Activated naive CD8-positive, alpha-beta T cell treated with anti-CD3 and anti-CD28 coated beads for 36 hours (primary cell): Measurements from ENCODE around the gene MPRIP. TPM values are rescaled to one million over a fixed set of nuclear protein-coding genes. Genes with fewer than 3 reads are reported as not detected.

ENCODE experiments used
- DNase-seq: peaks from one replicate; pipeline ENCODE4 v3.0.0; 2021
- H3K27ac Mint-ChIP-seq: one replicate; pipeline ENCODE4 v1.8.0; 2022; ENCODE audit warnings: mild to moderate bottlenecking, moderate library complexity, mixed read lengths
- H3K27me3 Mint-ChIP-seq: one replicate; pipeline ENCODE4 v1.8.0; 2022; ENCODE audit warnings: mild to moderate bottlenecking, mixed read lengths
- H3K36me3 Mint-ChIP-seq: one replicate; pipeline ENCODE4 v1.8.0; 2021; ENCODE audit warnings: mild to moderate bottlenecking, mixed read lengths
- H3K4me1 Mint-ChIP-seq: one replicate; pipeline ENCODE4 v1.8.0; 2021; ENCODE audit warnings: mixed read lengths
- H3K4me3 Mint-ChIP-seq: one replicate; pipeline ENCODE4 v1.8.0; 2022; ENCODE audit warnings: mild to moderate bottlenecking, moderate library complexity, mixed read lengths
- H3K9me3 Mint-ChIP-seq: one replicate; pipeline ENCODE4 v1.8.0; 2022; ENCODE audit warnings: mixed read lengths
- total RNA-seq, 2 experiments: library from RNA; stranded (reverse); gene quantifications; one replicate each; pipeline ENCODE4 v1.2.3, GENCODE V29; 2021

Gene MPRIP
- total RNA-seq, 2 experiments from 2014 or later = 130 to 143 TPM

DNA sequence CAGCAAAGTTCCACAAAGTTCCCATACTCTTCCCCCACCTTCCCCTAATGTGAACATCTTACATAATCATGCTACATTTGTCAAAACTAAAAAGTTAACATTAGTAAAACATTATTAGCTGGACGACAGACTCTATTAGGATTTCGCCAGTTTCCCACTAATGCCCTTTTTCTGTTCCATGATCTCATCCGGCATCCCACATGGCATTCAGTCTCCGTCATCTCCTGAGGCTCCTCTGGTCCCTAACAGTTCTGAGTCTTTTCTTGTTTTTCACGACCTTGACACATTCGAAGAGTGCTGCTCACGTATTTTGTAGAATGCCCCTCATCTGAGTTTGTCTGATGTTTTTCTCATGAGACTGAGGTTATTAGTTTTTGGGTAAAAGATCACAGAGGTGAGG is 8.8 kb upstream of the MPRIP start:
- H3K27me3 Mint-ChIP-seq = no peaks in the 10 kb centered on the region
- DNase-seq = no peak
- H3K9me3 Mint-ChIP-seq = no peaks in the 10 kb centered on the region
- H3K4me1 Mint-ChIP-seq = no peaks in the 10 kb centered on the region
- H3K4me3 Mint-ChIP-seq = no peak overlapping the region
- no peak overlapping the region for H3K27ac Mint-ChIP-seq
- H3K36me3 Mint-ChIP-seq = no peaks in the 10 kb centered on the region

- H3K27me3 Mint-ChIP-seq = no peaks in the 10 kb centered on the region
- H3K27ac Mint-ChIP-seq = no peak overlapping the region
- DNase-seq = no peak
- H3K9me3 Mint-ChIP-seq = no peaks in the 10 kb centered on the region
- H3K36me3 Mint-ChIP-seq = no peaks in the 10 kb centered on the region
- H3K4me1 Mint-ChIP-seq = no peaks in the 10 kb centered on the region
- no peak overlapping the region for H3K4me3 Mint-ChIP-seq
Observed at GRCh38 chr17:17034026-17034425, 8.2 kb upstream of the MPRIP start.

DNA sequence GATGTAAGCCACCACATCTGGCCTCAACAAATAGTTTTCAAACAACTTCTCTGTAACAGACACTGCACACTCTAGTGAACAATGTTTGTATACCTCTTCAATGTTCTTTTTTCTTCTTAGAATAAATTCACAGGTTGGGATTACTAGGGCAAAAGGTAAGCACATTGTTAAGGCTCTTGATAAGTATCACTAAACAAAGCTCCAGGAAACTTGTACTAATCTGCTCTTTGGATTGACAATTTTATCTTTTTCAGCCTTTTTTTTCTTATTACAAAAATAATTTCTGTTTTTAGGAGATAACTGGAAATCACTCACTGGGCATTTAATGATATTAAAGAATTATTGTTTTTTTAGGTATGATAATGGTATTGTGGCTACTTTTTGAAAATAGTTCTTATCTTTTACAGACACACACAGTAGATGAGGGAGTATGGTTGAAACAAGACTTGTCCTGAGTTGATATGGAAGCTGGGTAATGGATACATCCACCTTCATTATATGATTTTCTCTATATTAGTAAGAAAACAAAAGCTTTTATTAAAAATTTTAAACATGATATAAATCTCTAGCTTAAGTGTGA is 7.7 kb upstream of the MPRIP start:
- Mint-ChIP-seq H3K4me3 (no peak overlapping the region), H3K4me1 (no peaks in the 10 kb centered on the region), H3K36me3 (no peaks in the 10 kb centered on the region), H3K9me3 (no peaks in the 10 kb centered on the region), H3K27ac (no peak overlapping the region), H3K27me3 (no peaks in the 10 kb centered on the region)
- DNase-seq = no peak

DNA sequence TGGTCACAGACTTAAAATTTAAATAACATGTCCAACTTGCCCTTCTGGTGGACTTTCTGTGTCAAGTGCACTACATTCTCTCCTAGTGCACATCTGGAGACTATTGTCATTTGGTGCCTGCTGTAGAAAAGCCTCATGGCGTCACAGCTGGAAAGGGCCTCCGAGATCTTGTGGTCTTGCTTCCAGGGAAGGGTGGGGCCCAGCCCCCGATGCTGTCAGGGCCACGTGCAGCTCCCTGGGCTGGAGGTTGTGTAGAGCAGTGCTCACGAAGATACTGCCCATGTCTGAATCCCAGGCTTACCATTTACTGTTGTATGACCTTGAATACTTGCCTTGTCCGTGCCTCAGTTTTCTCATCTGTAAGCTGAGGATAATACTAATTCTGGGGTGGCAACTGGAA is 6.8 kb upstream of the MPRIP start:
- no peak for DNase-seq
- no peaks in the 10 kb centered on the region for H3K9me3 Mint-ChIP-seq
- H3K36me3 Mint-ChIP-seq = no peaks in the 10 kb centered on the region
- H3K4me1 Mint-ChIP-seq = no peaks in the 10 kb centered on the region
- H3K4me3 Mint-ChIP-seq = no peak overlapping the region
- no peaks in the 10 kb centered on the region for H3K27me3 Mint-ChIP-seq
- H3K27ac Mint-ChIP-seq = no peak overlapping the region

DNA sequence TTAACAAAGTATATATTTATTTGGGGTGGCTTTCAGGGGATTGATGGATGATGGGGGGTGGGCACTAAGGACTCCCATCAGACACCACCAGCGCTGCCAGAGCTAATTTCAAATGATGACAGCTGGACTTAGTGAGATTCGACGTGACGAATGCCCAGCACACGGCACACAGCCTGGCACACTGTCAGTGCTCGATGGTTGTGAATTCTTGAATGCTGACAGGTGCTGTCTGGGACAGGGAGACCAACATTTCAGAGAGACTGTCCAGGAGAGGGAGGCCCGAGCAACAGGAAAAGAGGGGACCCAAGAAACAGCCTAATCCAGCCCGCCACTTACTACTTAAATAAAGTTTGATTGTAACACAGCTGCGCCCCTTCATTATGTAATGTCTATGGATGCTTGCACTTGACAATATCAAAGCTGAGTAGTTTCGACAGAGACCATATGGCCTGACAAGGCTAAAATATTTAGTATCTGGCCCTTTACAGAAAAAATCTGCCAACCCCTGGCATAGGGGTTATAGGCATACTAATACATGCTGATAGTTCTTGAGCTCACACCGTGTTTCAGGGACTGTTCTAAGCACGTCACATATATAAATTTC is 6.2 kb upstream of the MPRIP start:
- DNase-seq = no peak
- peaks cover 2% of the 10 kb centered on the region for H3K4me1 Mint-ChIP-seq
- H3K27me3 Mint-ChIP-seq = no peaks in the 10 kb centered on the region
- no peak overlapping the region for H3K4me3 Mint-ChIP-seq
- H3K27ac Mint-ChIP-seq = no peak overlapping the region
- no peaks in the 10 kb centered on the region for H3K36me3 Mint-ChIP-seq
- no peaks in the 10 kb centered on the region for H3K9me3 Mint-ChIP-seq

DNA sequence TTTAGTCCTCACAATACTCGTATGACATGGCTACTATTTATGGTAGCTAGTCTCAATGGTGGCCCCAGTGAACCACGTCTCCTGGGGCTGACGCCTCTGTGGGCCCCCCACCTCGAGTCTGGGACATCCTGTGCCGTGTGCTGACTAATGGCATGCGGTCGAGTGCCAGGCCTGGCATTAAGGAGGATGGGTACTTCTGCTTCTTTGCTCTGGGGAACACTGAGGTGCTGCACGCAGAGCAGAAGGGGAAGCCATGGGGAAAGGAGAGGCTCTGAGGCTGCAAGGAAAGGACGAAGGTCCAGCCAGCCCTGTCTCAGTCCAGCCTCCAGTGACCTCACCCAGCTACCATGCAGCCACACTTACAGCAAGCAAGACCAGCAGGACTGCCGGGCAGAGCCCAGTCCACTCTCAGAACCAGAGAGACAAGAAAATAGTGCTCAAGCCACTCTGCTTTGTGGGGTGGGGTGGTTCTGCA is 5.7 kb upstream of the MPRIP start:
- H3K36me3 Mint-ChIP-seq = no peaks in the 10 kb centered on the region
- no peaks in the 10 kb centered on the region for H3K9me3 Mint-ChIP-seq
- H3K27ac Mint-ChIP-seq = no peak overlapping the region
- H3K4me1 Mint-ChIP-seq = peaks cover 8% of the 10 kb centered on the region
- no peaks in the 10 kb centered on the region for H3K27me3 Mint-ChIP-seq
- DNase-seq = no peak
- no peak overlapping the region for H3K4me3 Mint-ChIP-seq

DNA sequence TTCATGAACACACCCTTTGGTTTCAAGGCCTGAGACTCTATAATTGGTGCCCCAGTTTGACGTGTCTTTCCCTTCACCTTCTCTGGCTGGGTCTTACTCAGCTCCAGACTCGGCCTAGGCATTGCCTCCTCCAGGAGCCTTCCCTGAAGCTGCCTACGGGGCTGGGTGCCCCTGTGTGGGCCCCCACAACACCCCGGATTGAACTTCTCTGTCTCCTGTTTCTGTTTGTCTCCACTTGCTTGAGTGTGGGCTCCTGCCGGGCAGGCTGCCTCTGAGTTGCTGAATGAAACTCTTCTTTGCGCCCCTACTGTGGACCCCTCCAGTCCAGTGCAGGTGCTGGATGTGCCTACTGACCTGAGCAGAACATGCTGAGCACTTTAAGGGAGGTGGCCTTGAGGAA is 2.3 kb upstream of the MPRIP start:
- H3K36me3 Mint-ChIP-seq = no peaks in the 10 kb centered on the region
- no peaks in the 10 kb centered on the region for H3K27me3 Mint-ChIP-seq
- no peaks in the 10 kb centered on the region for H3K9me3 Mint-ChIP-seq
- H3K27ac Mint-ChIP-seq = no peak overlapping the region
- peaks cover 30% of the 10 kb centered on the region for H3K4me1 Mint-ChIP-seq
- H3K4me3 Mint-ChIP-seq = no peak overlapping the region
- no peak for DNase-seq

DNA sequence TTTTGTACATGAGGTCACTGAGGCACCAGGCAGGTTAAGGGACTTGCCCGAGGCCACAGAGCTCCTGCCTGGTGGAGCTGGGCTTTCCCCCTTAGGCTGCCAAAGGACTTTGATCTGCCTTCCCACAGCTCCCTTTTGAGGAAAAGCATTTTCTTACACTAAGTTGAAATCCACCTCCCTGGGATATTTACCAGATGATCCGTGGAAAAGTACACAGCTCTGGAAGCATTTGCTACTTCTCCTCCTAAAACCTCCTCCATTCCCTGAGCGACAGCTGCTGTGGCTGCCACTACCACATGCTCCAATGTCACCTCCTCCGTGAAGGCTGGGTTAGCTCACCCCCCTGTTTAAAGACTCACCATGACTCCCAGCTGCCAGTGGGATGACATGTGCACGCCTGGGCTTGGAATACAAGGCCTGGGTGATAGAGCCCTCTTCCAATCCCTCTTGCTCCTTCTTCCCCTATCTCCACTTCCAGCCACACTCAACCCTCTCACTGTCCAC is 1.2 kb upstream of the MPRIP start:
- Mint-ChIP-seq H3K27ac (no peak overlapping the region), H3K4me3 (peak overlapping the region; percentile 45), H3K27me3 (no peaks in the 10 kb centered on the region), H3K9me3 (no peaks in the 10 kb centered on the region), H3K4me1 (peaks cover 39% of the 10 kb centered on the region), H3K36me3 (no peaks in the 10 kb centered on the region)
- no peak for DNase-seq

- Mint-ChIP-seq H3K27me3 (no peaks in the 10 kb centered on the region), H3K36me3 (no peaks in the 10 kb centered on the region), H3K4me1 (peaks cover 43% of the 10 kb centered on the region), H3K27ac (no peak overlapping the region), H3K9me3 (no peaks in the 10 kb centered on the region), H3K4me3 (peak overlapping the region; percentile 45)
- DNase-seq = peak; percentile 98
Observed at GRCh38 chr17:17041571-17042383, 480 bp upstream of the MPRIP start.

- Mint-ChIP-seq H3K9me3 (no peaks in the 10 kb centered on the region), H3K27ac (peak overlapping the region; percentile 76), H3K4me3 (peak overlapping the region; percentile 94), H3K4me1 (peaks cover 50% of the 10 kb centered on the region), H3K36me3 (no peaks in the 10 kb centered on the region), H3K27me3 (no peaks in the 10 kb centered on the region)
- peak; percentile 38 for DNase-seq
Observed at GRCh38 chr17:17042851-17043460, 699 bp downstream of the MPRIP start.

GRCh38 chr17:17043461-17044271 is 1.4 kb downstream of the MPRIP start:
- peak overlapping the region; percentile 94 for H3K4me3 Mint-ChIP-seq
- H3K27ac Mint-ChIP-seq = peak overlapping the region; percentile 76
- peaks cover 57% of the 10 kb centered on the region for H3K4me1 Mint-ChIP-seq
- no peak for DNase-seq
- H3K36me3 Mint-ChIP-seq = no peaks in the 10 kb centered on the region
- H3K27me3 Mint-ChIP-seq = no peaks in the 10 kb centered on the region
- no peaks in the 10 kb centered on the region for H3K9me3 Mint-ChIP-seq

GRCh38 chr17:17044846-17045561 is 2.7 kb downstream of the MPRIP start:
- H3K27me3 Mint-ChIP-seq = no peaks in the 10 kb centered on the region
- H3K36me3 Mint-ChIP-seq = no peaks in the 10 kb centered on the region
- DNase-seq = no peak
- peak overlapping the region; percentile 94 for H3K4me3 Mint-ChIP-seq
- H3K27ac Mint-ChIP-seq = no peak overlapping the region
- peaks cover 61% of the 10 kb centered on the region for H3K4me1 Mint-ChIP-seq
- no peaks in the 10 kb centered on the region for H3K9me3 Mint-ChIP-seq

GRCh38 chr17:17048106-17048505 is 5.8 kb downstream of the MPRIP start:
- Mint-ChIP-seq H3K4me1 (peaks cover 71% of the 10 kb centered on the region), H3K36me3 (no peaks in the 10 kb centered on the region), H3K9me3 (no peaks in the 10 kb centered on the region), H3K27ac (no peak overlapping the region), H3K4me3 (no peak overlapping the region), H3K27me3 (no peaks in the 10 kb centered on the region)
- DNase-seq = no peak
